ENCODE measurements around the gene FAM25A. TPM values are rescaled to one million over a fixed set of nuclear protein-coding genes. Genes with fewer than 3 reads are reported as not detected.

FAM25A gene
- total RNA-seq, 1 experiment from 2014 or later: 2.7 TPM

DNA sequence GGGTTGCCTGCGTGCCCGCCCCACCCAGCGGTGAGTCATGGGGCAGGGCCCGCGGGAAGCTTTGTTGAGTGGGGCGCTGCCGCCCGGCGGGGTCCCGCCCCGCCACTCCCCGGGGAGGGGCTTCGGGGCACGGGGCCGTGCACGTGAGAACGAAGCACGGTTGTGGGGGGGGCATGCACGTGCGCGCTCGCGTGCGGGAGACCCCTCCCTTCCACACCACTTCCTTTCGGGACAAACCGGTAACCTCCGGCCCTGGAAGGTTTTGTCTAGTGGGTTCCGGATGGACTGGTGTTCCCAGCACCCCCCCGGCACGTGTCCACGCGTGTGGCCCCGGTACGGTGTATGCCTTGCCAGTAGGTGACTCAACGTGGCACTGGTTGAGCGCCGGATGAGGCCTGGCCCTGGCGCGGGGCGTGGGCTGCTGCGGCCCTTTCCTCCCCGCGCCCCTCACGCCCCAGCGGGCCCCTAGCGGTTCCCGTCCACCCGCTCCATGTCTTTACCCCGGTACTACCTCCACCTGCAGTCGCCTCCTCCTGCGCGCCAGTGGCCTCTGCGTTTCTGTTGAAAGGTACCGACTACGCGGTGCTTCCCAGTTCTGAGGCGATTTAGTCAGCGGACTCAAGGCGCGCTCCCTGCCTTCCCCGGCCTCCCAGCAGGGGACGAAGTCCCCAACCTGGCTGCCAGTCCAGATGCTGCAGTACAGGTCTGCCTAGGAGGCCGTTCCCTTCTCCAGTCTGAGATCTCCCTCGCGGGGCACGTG, 48.7 kb upstream of the FAM25A start (continued):
- TF ChIP-seq, protein P1, sequence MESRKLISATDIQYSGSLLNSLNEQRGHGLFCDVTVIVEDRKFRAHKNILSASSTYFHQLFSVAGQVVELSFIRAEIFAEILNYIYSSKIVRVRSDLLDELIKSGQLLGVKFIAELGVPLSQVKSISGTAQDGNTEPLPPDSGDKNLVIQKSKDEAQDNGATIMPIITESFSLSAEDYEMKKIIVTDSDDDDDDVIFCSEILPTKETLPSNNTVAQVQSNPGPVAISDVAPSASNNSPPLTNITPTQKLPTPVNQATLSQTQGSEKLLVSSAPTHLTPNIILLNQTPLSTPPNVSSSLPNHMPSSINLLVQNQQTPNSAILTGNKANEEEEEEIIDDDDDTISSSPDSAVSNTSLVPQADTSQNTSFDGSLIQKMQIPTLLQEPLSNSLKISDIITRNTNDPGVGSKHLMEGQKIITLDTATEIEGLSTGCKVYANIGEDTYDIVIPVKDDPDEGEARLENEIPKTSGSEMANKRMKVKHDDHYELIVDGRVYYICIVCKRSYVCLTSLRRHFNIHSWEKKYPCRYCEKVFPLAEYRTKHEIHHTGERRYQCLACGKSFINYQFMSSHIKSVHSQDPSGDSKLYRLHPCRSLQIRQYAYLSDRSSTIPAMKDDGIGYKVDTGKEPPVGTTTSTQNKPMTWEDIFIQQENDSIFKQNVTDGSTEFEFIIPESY (IDR thresholded peaks at IDR 0.05; ENCODE audit: extremely low read depth, insufficient replicate concordance, low read length): no peak
- no peak for TF ChIP-seq SP1 (IDR thresholded peaks at IDR 0.05; ENCODE audit: low read depth)

- Histone ChIP-seq H3K36me3 (ENCODE audit: control insufficient read depth in 1 of 2, insufficient read depth in 2 of 2, low read length in 2 of 2) (no peaks in the 10 kb centered on the region), H3K9me3 (ENCODE audit: control insufficient read depth in 1 of 2, insufficient read depth in 1 of 2, low read depth in 1 of 2, low read length in 2 of 2) (no peaks in the 10 kb centered on the region), H3K9ac (ENCODE audit: low read length) (peak overlapping the region; percentile 98), H3K4me2 (ENCODE audit: low read length) (peak overlapping the region; percentile 90), H3K27ac (ENCODE audit: low read depth, low read length) (peak overlapping the region; percentile 95), H3K4me3 (replicated peaks in 1 of 2; ENCODE audit: low read depth in 1 of 2, low read length in 2 of 2) (no peak overlapping the region), H3K9me2 (ENCODE audit: insufficient read depth) (no peaks in the 10 kb centered on the region), H3K79me2 (ENCODE audit: insufficient read depth, low read length) (peaks cover 30% of the 10 kb centered on the region), H3K4me1 (ENCODE audit: control insufficient read depth in 1 of 2, insufficient read depth in 2 of 2, low read length in 2 of 2) (peaks cover 37 to 83% of the 10 kb centered on the region in 2 experiments), H3K27me3 (ENCODE audit: insufficient read depth, low read length) (no peaks in the 10 kb centered on the region), H4K20me1 (ENCODE audit: insufficient read depth) (no peaks in the 10 kb centered on the region), H2AFZ (ENCODE audit: low read depth, low read length, poor library complexity, severe bottlenecking) (no peak overlapping the region)
- intact Hi-C loops (cut with micrococcal nuclease): no loop called here
- ChIA-PET POLR2A (no interaction called here), CTCF (no interaction called here), RAD21 (ENCODE audit: low non-redundant PET in 1 of 2, low total read pairs in 2 of 2, uncharacterized antibody in 2 of 2, unreplicated experiment in 2 of 2) (no interaction called here)
- no TSS peak for BruUV-seq (replicated peaks)
- no peak for ATAC-seq
- no peak for DNase-seq (ENCODE audit: low read depth, low spot score)
- no peak for TF ChIP-seq ZFX (IDR thresholded peaks at IDR 0.05)
- TF ChIP-seq RAD21 (IDR thresholded peaks at IDR 0.05; ENCODE audit: low read depth): no peak
- TF ChIP-seq, protein P2, sequence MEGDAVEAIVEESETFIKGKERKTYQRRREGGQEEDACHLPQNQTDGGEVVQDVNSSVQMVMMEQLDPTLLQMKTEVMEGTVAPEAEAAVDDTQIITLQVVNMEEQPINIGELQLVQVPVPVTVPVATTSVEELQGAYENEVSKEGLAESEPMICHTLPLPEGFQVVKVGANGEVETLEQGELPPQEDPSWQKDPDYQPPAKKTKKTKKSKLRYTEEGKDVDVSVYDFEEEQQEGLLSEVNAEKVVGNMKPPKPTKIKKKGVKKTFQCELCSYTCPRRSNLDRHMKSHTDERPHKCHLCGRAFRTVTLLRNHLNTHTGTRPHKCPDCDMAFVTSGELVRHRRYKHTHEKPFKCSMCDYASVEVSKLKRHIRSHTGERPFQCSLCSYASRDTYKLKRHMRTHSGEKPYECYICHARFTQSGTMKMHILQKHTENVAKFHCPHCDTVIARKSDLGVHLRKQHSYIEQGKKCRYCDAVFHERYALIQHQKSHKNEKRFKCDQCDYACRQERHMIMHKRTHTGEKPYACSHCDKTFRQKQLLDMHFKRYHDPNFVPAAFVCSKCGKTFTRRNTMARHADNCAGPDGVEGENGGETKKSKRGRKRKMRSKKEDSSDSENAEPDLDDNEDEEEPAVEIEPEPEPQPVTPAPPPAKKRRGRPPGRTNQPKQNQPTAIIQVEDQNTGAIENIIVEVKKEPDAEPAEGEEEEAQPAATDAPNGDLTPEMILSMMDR (IDR thresholded peaks at IDR 0.05 in 2 of 3, conservative IDR thresholded peaks at IDR 0.05 in 1 of 3; ENCODE audit: borderline replicate concordance in 1 of 3, insufficient read depth in 1 of 3, low read depth in 2 of 3, low read length in 2 of 3): no peak
- no peak for TF ChIP-seq SIN3A (IDR thresholded peaks at IDR 0.05; ENCODE audit: low read depth)
- TF ChIP-seq ZNF274 (IDR thresholded peaks at IDR 0.05; ENCODE audit: low read depth, low read length): no peak
- TF ChIP-seq, protein P3, sequence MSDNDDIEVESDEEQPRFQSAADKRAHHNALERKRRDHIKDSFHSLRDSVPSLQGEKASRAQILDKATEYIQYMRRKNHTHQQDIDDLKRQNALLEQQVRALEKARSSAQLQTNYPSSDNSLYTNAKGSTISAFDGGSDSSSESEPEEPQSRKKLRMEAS (IDR thresholded peaks at IDR 0.05): no peak
- no peak for TF ChIP-seq ELF1 (IDR thresholded peaks at IDR 0.05; ENCODE audit: borderline replicate concordance, low read depth)
- TF ChIP-seq, protein P1 (IDR thresholded peaks at IDR 0.05; ENCODE audit: extremely low read depth, insufficient replicate concordance, low read length): no peak
- TF ChIP-seq REST (IDR thresholded peaks at IDR 0.05; ENCODE audit: low read depth): no peak
- TF ChIP-seq FOSL1 (IDR thresholded peaks at IDR 0.05; ENCODE audit: low read depth): no peak
- no peak for TF ChIP-seq EZH2phosphoT487 (IDR thresholded peaks at IDR 0.05; ENCODE audit: borderline replicate concordance)
These were observed 47.3 kb upstream of the FAM25A start for GRCh38 chr10:86972613-86973380.

All from HCT116 (cell line).